GM12872 (cell line): ENCODE data around the gene IFITM1.

Source experiments
- TF ChIP-seq, protein P1 (sequence below): IDR thresholded peaks from 3 replicates; pipeline ENCODE4 v1.5.1; 2011; ENCODE audit warnings: low read depth, mild to moderate bottlenecking, low read length, moderate library complexity; ENCODE audit not compliant: insufficient read depth

The IFITM1 gene

DNA sequence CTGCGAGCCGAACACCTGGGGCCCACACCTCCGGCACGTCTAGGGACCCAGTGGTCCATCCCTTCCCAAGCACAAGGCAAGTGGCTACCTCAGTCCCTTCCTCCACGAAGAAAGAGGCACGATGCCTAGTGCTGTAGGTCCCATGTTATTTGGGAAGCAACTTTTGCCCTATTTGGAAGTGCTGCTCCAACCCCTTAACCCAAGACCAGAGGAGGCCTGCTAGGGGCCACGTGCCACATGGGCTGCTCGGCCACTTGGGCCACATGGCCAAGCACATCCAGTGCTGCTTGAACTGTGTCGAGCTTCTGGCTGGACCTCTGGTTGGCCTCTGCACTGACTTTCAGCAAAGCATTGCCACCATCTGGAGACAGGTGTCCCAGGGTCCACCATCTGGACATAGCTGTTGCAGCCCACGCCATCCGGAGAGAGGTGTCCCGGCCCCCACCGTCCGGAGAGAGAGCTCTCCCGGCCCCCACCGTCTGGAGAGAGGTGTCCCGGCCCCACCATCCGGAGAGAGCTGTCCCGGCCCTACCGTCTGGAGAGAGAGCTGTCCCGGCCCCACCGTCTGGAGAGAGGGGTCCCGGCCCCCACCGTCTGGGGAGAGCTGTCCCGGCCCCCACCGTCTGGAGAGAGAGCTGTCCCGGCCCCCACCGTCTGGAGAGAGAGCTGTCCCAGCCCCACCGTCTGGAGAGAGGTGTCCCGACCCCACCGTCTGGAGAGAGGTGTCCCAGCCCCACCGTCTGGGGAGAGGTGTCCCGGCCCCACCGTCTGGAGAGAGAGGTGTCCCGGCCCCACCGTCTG is 49.0 kb downstream of the IFITM1 start:
- TF ChIP-seq, protein P1, sequence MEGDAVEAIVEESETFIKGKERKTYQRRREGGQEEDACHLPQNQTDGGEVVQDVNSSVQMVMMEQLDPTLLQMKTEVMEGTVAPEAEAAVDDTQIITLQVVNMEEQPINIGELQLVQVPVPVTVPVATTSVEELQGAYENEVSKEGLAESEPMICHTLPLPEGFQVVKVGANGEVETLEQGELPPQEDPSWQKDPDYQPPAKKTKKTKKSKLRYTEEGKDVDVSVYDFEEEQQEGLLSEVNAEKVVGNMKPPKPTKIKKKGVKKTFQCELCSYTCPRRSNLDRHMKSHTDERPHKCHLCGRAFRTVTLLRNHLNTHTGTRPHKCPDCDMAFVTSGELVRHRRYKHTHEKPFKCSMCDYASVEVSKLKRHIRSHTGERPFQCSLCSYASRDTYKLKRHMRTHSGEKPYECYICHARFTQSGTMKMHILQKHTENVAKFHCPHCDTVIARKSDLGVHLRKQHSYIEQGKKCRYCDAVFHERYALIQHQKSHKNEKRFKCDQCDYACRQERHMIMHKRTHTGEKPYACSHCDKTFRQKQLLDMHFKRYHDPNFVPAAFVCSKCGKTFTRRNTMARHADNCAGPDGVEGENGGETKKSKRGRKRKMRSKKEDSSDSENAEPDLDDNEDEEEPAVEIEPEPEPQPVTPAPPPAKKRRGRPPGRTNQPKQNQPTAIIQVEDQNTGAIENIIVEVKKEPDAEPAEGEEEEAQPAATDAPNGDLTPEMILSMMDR = no peak

DNA sequence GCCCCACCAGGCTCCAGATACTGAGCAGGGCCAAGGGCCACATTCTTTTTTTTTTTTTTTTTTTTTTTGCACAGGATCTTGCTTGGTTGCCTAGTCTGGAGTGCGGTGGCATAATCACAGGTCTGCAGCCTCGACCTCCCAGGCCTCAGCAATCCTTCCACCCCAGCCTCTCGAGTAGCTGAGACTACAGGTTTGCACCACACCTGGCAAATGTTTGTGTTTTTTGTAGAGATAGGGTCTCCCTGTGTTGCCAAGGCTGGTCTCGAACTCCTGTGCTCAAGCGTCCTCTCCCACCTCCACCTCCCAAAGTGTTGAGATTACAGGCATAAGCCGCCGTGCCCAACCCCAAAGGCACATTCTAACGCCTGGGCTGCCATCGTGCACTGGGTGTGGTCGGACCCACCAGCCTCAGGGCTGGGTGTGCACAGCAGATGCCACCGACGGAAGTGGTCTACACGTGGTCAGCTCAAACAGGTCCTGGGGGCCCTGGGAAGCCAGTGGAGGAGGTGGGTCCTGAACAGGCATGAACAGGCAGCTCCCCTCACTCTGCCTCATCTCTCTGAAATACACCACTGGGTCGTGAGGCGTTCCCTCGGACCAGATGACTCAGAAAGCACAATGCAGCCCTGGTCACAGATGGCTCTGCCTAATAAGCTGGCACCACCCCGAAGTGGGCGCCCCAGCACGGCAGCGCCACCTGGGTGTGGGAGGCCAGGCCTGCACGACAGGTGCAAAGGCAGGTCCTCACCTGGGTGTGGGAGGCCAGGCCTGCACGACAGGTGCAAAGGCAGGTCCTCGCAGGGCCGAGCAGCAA is 50.3 kb downstream of the IFITM1 start:
- TF ChIP-seq, protein P1 = peak; percentile 69
